HG03571 (cell line): ENCODE results near the gene LRRC75B.

Source experiments
- ATAC-seq: cut with Tn5 transposase; IDR thresholded peaks from one replicate; pipeline ENCODE4 v1.9.1; 2021; ENCODE audit not compliant: unreplicated experiment

The LRRC75B gene

DNA sequence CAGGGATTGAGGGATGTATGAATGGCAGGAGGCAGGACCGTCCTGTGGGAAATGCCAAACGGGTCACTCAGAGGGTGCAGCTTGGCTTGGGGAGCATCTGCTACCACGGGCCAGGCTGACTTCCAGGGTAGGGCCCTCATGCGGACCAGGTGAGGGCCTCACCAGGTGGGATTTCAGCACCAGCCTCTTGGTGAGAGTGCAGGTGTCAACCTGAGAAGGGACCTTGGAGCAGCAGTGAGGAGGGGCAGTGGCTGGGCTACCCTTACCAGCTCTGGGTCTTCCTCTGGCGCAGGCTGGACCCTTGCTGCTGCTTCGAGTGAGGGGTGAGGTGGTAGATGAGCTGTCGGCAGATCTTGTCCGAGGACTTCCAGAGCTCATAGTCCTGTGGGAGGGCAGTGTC lies 4.9 kb downstream of the LRRC75B start:
- no peak for ATAC-seq

DNA sequence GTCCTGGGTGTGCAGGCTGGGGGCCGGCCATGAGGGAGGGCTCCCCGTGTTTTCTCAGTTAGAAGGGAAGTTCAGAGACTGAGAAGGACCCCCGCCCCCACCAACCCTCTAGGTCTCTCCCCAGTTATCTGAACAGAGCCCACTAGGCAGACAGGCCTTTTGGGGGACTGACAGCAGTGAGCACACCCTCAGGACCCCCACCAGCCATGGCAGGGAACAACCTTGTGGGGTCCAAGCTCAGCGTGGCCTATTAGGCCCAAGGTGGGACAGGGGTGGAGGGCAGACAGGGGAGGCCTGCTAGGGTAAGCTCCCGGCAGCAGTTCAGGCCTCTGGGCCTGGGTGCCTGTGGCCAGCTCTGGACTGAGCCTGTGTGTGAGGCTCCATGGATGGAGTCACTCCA lies 5.6 kb downstream of the LRRC75B start:
- no peak for ATAC-seq

DNA sequence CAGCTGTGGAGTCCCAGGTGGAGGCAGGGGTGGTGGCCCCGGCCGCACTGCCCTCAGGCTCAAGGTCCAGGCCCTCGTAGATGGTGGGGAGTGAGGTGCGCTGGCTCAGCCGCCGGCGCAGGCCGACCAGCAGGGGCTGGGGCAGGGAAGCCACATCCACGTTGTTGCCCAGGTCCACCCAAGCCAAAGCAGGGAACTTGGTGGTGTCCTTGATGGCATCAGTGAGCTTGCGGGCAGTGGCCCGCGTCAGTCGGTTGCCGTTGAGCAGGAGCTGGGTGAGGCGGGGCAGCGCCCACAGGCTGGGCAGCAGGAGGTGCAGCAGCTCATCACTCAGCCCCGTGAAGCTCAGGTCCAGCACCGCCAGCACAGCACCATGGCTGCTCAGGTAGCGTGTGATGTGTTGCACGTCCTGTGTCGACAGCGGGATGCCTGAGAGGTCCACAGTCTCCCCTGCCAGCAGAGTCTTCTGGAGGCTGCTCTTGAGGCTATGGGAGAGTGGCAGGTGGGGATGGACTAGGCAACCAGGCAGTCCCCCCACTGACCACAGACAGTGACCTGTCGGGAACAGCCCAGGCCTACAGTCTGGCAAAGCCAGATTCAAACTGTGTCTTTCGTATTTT lies 6.8 kb downstream of the LRRC75B start:
- ATAC-seq: no peak

DNA sequence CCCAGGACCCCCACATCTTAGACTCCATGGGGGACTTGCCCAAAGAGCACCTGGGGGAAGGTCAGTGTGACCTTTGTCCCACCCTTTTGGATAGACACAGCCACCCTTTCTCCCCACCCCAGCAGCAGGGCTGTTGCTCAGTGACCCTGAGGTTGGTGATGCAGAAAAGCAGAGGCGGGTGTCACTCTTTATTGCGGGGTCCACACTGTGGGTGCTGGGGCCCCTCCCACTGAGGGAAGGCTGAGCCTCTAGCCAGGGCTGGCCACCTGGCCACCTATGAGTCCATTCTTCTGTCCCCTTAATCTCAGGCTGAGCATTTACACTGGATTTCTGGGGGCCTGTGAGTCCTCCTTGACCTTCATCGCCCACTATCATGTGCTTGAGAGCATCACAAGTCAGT lies 7.4 kb downstream of the LRRC75B start:
- ATAC-seq: no peak

DNA sequence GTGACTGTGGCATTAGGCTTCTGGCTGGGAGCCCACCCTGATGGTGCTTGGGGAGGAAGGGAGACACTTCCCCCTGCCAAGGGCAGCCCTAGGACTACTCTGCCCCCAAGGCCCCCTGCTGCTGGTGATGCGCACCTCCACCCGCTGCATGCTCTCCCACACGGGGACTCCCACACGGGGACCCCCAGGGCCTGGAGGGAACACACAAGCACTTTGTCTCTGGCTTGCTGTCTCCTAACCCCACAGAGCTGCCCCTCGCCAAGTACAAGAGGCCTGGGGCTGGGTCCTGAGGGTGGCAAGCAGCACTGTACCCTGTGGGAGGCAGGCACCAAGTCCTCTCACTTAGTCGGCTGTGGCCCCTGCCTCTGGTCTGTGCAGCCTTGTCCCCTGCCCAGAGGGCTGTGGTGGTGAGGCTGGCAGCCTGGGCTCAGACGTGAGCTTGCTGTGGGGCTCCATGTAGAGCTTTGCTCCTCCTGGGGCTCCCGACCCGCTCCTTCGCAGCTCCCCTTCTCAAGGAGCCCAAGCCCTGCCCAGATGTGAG lies 7.9 kb downstream of the LRRC75B start:
- no peak for ATAC-seq

DNA sequence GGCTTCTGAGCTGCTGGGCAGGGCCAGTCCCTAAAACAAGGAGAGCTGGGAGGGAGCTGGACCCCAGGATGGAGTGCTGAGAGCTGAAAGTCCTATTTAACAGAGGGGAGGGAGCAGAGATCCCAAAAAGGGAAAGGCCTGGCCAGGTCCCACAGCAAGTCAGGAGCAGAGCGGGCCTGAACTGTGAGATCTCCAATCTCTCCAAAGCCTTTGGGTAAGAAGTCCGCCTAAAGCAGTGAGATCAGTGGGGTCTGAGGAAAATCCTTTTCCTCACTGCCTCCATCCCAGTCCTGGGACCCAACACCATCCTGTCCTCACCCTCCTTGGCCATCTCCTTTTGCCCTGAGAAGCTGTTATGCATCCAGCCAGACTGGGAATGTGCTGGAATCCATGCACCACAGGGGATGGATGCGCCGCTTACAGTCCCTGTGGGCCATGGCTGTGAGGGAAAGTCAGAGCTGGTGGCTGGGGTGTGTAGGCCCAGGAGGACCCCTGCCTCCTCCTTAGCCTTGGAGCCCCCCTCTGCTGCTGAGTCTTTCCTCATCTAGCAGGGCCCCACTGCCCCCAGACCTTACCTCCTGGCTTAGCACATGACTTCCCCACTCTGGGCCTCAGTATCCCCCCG lies 8.6 kb downstream of the LRRC75B start:
- no peak for ATAC-seq

DNA sequence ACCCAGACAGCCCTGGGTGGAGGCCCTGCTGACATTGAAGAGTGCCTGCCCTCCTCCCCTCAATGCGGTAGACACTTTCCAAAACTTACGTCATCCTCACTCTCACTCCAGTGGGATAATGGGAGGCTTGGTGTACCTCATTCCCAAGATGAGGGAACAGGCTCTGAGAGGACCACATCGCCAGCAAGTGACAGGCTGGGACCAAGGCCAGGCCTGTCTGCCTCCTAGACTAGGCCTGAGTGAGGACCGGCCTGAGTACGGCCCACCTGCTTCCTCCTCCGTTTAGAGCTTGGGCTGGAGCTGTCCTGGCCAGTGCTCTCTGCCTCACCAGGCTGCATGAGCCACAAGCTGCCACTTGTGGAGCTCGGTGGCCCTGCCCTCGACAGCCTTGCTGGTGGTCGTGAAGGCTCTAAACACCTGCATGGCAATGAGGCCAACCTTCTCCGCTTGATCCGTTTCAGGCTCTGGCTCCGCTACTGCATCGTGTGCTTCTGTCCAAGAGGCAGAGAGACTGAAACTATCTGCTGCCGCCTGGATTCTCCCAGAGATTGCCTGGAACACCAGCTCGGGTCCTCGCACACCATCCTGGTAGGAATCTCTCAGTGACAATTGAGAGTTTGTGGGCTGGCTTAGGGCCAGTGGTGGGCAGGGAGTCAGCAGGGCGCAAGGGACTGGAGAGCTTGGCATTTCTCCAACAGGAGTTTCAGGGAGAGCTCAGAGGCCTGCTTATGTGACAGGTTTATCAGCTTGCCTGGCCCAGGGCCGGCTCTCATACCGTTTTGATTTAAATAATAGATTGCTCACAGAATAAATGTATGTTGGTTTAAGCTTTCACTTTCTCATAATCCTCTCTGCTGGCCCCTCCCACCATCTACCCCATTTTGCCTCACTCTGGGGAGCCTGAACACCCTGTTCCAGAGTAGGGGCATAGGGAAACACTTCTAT lies 9.4 kb downstream of the LRRC75B start:
- no peak for ATAC-seq

DNA sequence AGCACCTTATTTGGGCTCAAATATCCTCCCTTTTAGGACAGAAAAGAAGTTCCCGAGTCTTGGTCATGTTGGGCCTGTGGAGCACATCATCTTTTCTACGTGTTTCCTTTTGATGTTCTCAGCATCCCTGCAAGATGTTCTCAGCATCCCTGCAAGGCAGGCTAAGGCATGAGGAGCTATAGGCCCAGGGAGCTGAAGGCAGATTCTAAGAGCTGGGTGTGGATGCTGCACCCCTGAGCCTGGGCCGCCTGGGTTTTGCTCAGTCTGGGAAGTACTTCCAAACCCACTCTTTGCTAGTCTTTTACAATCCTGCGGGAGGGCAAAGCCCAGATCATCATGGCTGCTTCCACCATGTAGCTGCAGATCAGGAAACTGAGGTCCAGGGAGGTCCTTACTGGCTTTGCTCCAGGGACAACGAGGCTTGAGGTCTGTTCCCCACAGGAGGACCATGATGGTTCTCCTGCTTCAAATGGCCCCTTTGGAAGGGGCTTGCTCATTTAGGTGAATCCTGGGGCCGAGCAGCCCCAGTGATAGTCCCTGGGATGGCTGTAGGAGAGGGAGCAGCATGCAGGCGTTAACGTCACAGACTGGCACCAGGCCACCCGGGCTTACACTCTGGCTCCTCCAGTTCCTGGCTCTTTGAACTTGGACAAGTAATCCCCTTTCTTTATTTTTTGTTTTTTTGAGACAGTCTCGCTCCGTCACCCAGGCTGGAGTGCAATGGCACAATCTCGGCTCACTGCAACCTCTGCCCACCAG lies 10.6 kb downstream of the LRRC75B start:
- ATAC-seq: no peak

DNA sequence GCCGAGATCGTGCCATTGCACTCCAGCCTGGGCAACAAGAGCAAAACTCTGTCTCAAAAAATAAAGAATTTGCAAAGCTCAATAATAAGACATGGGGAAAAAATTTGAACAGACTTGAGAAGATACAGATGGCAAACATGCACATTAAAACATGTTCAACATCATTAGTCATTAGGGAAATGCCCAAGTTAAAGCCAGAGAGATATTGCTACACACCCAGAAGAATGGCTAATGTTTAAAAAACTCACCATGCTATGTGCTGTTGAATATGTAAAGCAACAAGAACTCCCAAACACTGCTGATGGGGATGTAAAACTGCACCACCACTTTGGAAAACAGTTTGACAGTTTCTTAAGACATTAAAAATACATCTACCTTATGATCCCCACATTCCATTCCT lies 12.6 kb downstream of the LRRC75B start:
- ATAC-seq: no peak

DNA sequence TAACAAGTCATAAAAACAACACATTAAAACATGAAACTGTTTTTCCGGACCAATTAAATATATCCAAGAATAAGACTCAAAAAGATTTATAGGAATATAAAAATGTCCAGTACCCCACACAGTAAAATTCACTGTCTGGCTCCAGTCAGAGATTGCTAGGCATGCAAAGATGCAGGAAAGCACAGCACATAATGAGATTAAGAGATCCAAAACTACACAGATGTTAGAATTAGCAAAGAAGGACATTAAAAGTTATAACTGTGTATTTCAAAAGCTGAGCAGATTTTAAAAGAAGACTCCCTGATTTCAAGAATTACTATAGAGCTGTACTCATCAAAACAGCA lies 13.6 kb downstream of the LRRC75B start:
- ATAC-seq: no peak

DNA sequence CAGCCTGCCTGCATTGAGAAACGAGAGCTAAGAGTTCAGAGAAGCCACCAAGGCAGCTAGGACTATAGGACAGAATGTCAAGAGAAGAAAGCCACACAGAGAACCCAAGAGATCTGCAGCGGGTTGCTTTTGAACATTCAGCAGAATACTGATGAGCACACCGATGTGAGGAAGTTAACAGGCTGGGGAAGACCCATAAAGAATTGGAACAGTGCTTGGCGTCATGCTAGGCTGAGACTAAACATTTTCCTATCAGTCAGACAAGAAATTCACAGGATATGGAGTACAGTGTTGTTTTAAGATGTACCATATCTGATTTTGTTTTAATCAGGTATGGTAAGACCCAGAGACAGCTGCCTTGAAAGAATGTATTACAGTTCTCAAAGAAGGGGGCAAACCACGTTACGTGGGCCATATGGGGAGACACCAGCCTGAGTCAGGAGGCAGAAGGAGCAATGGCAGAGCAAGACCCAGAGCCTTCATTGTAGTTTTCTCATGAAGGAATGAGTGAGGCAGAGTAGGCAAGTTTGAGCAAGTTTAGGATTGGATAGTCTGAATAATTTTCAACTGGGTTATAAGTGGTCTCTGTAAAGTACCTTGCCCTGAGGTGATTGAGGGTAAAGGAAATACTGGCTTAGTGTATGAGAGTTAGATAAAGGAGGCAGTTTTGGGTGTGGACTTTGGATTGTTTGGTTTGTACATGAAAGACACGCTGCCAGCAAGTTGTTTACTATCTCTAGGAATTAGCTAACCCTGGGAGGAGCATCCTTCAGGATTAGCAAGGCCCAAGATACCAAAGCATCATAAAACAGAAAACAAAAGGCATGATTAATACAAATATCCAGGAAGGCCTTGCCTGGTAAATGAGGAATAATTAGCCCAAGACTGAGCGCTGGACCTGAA lies 14.3 kb downstream of the LRRC75B start:
- no peak for ATAC-seq

DNA sequence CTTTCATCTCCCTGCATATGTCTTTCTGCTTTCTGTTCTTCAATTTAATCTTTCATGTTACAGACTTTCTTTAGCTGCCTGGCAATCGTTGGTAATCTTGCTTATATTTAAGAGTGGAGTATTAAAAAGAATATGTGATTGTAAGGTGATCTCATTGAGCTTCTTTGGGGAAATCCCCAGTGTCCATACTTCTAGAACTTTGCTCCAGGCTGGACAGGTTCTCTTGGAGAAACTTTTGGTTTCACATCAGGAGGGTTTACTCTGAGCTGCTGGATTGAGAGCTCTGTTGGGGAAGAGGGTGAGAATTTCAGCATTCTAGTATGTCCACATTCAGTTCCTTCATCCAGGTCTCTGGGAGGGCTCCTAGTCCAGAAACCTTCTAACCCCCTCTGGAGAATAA lies 16.1 kb downstream of the LRRC75B start:
- no peak for ATAC-seq

DNA sequence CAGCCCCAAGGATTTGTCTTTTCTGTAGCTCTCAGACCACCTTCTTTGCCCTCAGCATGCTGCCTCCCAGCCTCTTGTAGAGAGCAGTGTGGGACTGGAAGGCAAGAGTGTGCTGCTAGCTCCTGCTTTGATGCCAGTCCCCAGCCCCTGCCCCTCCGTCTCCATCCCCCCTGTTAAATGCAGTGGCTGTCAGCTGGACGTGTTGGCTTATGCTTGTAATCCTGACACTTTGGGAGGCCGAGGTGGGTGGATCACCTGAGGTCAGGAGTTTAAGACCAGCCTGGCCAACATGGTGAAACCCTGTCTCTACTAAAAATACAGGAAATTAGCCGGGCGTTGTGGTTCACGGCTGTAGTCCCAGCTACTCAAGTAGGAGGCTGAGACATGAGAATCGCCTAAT lies 21.6 kb downstream of the LRRC75B start:
- no peak for ATAC-seq

DNA sequence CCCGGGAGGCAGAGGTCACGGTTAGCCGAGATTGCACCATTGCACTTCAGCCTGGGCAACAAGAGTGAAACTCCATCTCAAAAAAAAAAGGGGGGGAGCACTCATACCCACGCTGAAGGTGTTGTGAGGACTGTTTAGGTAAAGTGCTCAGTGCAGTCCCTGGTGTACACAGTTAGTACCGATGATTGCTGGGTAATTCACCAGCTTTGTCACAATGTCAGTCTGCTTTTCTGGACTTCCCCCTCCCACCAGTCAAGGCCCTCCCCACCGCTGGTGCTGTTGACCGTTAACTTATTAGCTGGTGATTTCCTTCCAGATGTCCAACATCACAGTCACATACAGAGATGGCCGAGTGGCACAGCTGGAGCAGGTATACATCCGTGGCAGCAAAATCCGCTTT lies 25.2 kb downstream of the LRRC75B start:
- ATAC-seq: no peak

DNA sequence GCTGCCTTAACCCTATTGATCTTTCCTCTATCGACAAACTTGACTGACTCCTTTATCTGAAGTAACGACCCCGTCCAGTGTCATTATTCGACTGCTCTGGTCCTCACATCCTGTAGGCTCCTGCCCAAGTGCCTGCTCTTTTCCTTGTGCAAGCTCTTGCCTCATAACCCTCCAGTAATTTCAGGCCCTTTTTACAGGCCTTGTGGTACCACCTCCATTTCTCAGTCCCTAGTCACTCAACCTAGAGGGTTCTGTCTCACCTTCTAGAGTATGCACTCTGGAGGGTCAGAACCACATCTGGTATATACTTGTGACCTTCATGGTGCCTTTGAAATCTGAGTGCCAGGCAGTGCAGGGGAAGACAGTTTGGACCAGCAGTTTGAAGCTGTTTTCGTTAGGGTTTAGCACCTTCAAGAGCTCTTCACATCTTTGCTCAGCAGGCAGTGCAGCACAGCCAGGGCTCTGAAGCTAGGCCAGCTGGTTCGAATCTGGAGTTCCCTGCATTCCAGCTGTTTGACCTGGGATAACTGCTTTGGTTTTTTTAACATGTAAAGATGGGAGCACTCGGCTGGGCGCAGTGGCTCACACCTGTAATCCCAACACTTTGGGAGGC lies 25.9 kb downstream of the LRRC75B start:
- no peak for ATAC-seq

DNA sequence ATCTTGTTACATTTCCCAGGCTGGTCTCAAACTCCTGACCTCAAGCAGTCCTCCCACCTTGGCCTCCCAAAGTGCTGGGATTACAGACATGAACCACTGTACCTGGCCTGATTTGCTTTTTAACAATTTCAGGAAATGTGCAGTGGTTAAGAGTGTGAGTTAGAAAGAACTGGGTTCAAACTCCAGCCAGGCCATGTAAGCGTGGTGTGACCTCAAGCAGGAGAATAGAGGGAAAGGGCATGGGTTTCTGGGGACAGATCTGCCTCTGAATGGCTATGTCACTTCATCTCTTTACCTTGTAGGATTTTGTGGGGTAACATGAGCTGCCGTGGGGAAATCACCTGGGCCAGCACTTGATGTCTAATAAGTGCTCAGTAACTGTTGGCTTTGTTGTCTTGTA lies 27.8 kb downstream of the LRRC75B start:
- ATAC-seq: no peak

DNA sequence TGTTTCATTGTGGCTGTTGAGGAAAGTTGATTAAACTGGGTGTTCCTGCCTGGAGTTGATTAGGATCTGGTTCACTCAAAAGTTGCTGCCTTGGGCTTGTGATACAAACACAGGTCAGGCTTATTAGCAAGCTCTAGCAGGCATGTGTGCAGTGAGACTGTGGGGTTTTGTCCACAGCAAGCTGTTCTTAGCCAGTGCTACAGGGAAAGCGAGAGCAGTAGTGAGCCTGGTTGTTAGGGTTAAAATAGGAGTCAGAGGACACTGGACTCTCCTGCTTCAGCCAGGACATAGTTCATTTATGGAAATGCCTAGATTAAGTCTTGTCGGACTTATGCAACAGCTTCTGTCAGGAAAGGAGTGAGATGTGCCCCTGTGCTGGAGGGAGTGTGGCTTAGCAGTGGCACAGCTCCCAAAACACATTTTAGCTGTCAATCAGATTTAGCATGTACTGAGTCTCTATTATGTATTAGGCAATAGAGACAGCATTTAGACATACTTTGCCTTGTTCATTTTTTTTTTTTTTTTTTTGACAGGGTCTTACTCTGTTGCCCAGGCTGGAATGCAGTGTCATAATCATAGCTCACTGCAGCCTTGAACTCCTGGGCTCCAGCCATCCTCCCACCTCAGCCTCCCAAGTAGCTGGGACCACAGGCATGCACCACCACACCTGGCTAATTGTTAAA lies 28.4 kb downstream of the LRRC75B start:
- no peak for ATAC-seq

DNA sequence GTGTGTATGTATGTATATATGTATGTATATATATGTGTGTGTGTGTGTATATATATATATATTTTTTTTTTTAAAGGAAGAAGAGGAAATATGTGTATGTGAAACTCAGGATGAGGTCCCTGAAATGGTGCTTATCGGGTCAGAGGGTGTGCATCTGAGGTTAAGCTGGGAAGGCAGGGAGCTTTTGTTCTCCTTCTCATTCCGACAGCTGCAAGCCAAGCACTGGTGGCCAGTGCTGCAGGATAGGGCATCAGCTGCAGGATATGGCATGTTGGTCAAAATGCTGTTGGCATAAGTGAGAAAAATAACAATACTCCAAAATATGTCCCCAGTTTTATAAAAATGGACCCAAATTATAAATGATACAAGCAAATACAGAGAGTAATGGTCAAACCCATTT lies 29.6 kb downstream of the LRRC75B start:
- no peak for ATAC-seq

DNA sequence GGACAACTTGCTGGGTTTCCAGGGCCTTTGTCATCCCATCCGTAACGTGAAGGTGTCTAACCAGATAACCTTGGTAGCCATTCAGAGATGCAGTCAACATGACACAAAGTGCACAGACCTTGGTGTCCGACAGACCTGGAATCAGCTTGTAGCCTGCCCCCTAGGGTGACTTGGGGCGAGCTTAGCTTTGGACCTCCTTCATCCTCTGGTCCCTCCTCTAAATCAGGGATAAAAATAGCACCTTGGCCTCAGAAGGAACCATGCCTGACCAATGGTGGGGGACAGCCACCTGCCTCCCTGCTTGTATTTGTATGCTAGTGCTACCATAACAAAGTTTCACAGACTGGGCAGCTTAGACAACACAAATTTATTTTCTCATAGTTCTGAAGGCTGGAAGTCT lies 33.4 kb downstream of the LRRC75B start:
- ATAC-seq: no peak
